HS-27A (cell line): ENCODE data around the gene NAPB.
"Not testable (repeated sequence)": the region's sequence is repeated elsewhere in the genome, so short reads cannot be mapped to it uniquely, and the experiment has no call there.

Experiments used
- DNase-seq: peaks from one replicate; pipeline ENCODE4 v3.0.0-alpha.2; 2012; ENCODE audit warnings: low read depth, missing footprints

NAPB gene

DNA sequence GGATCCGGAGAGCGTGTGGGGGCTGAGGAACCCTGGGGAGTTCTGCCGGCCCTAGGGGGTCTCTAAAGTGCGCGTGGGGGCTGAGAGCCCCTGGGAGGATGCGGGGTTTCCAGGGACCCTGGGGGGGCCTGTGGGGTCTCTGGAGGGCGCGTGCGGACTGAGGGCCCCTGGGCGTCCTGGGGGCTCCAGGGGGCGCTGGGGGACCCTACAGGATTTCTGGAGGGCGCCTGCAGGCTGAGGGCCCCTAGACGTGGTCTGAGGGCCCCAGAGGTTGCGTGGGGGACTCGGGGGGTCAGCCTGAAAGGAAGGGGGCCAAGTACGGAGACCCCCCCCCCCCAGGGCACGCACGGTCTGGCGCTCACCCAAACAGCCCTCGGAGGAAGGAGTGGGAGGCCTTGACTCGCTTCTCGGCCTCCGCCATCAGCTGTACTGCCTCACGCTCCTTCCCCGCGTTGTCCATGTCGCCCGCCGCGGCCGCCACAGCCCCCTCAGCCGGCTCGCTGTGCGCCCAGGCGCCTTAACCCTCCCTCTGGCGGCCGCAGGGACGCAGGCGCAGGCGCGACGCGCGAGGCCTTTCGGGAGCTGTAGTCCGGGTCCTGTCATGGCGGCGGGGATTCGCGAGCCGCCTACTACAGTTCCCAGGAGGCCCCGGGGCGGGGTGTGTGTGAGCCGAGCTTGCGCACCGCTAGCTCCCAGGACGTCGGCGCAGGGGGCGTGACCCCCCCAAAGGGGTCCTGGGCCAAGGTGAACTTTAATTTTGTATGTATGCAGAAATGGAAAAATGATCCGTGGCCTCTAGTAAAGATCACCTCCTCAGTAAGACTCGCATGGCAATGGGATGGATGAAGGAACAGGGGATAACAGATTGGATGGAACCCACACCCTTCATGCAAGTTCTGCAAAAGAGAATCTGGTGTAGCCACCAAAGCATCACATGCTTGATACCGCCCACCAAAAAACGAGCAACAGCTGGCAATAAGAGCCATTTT lies at the start of gene NAPB:
TSS of gene NAPB (minus strand) at position 546 of the 989 bp plus-strand sequence. CDS start at position 460, 86 bp downstream.
- DNase-seq = peak; percentile 88

DNA sequence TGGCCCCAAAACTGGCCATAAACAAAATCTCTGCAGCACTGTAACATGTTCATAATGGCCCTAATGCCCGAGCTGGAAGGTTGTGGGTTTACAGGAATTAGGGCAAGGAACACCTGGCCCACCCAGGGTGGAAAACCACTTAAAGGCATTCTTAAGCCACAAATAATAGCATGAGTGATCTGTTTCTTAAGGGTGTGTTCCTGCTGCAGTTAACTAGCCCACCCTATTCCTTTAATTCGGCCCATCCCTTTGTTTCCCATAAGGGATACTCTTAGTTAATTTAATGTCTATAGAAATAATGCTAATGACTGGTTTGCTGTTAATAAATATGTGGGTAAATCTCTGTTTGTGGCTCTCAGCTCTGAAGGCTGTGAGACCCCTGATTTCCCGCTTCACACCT lies 45.7 kb upstream of the NAPB start:
- not testable (repeated sequence) for DNase-seq

- no peak for DNase-seq
These were observed 39.9 kb upstream of the NAPB start for GRCh38 chr20:23461180-23461579.

GRCh38 chr20:23459461-23460150 lies 38.3 kb upstream of the NAPB start:
- DNase-seq = no peak

- DNase-seq = no peak
These were observed 35.6 kb upstream of the NAPB start for GRCh38 chr20:23456873-23457272.

DNA sequence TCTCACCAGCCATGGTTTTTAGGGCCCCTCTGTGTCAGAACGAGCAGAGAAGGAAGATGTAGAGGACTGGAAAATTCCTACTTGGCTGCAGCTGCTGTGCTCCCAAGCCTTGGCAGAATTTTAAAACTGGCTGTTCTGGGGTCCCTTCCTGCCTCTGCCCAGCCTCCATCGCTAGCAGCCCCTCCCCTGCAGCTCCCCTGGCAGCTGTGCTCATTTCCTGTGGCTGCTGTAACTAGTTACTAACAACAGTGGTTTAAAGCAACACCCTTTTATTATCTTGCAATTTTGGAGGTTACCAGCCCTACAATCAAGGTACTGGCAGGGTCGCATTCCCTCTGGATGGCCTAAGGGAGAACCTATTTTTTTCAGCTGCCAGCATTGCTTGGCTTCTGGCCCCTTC lies 35.1 kb upstream of the NAPB start:
- no peak for DNase-seq

GRCh38 chr20:23455639-23456038 lies 34.4 kb upstream of the NAPB start:
- DNase-seq = no peak

GRCh38 chr20:23454816-23455215 lies 33.5 kb upstream of the NAPB start:
- no peak for DNase-seq

DNA sequence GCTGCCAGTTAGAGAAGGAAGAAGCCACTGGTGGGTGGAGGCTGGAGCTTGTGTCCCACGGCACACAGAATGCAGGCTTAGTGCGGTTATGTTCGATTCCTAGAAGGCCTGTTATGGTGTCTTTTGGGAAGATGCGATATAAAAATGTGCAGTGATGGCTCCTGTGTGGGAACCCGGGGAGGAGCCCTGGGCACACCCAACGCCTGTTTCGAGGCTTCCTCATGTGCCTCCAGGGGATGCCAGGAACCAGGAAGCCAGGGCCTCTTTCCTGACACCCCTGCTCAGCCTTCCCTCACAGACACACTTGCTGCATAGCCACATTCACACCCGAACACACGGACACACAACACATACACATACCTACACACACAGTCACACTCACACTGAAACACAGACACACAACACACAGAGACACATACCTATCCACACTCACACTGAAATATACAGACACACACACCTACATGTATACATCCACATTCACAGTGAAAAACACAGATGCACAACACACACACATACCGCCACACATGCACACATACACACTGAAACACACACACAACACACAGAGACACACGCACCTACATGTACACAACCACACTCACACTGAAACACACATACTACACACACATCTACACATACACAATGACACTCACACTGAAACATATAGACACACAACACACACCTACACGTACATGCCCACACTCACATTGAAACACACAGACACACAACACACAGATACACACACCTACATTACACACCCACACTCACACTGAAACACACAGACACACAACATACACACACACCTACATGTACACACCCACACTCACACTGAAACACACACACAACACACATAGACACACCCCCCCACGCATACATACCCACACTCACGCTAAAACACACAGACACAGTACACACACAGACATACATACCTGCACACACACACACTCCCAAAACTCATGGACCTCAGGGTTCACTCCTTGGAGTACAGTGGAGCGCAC lies 32.6 kb upstream of the NAPB start:
- no peak for DNase-seq

DNA sequence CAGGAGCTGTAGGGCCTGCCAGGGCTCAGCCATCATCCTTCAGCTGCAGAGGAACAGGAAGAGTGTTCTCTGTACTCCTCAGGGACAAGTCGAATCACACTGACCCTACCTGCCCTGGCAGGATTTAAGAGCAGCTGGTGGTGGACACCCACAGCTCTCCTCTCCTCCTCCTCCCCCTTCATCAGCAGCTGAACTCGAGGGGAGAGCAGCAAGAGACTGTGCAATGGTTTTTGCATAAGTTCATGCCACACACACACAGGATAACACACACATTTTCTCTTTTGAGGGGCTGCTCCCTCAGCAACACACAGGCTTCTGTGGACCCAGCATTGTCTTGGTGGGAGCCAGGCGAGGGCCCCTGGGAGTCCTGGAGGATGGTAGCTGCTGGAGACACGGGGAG lies 31.5 kb upstream of the NAPB start, which contains the start of gene CST11:
TSS of gene CST11 (minus strand) at position 101 of the 400 bp plus-strand sequence. CDS start at position 36, 65 bp downstream.
- no peak for DNase-seq

GRCh38 chr20:23451956-23452487 lies 30.7 kb upstream of the NAPB start:
- no peak for DNase-seq

DNA sequence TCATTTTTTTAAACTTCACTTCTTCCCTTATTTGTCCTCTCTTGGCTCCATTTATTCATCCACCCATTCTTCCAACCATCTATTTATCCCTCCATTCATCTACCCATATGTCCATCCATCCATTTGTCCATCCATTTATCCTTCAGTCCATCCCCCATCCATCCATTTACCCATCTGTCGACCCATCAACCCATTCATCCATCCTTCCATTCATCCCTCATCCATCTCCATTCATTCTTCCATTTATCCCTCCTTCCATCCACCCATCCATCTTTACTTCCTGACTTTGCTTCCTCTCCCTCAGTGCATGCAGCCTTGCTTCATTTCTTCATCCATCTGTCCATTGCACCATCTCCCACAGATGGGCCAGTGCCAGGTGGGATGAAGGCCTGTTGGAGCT lies 29.6 kb upstream of the NAPB start:
- no peak for DNase-seq

GRCh38 chr20:23449421-23449820 lies 28.1 kb upstream of the NAPB start:
- no peak for DNase-seq

DNA sequence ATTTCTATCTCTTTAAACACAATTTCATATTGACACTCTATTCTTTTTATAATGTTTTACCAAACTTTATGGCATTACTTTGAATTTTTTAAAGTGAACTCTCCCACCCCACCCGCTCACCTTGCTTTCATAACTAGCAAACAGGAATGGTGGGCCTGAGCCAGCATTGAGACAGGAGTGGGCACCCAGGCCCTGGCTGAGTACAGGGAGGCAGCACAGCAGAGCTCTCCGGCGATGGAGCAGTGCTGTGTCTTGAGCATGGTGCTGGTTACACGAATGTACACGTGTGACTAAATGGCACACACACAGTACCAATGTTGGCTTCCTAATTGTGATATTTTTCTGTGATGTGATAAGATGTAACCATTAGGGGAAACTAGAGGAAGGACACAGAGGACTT lies 26.9 kb upstream of the NAPB start:
- no peak for DNase-seq

DNA sequence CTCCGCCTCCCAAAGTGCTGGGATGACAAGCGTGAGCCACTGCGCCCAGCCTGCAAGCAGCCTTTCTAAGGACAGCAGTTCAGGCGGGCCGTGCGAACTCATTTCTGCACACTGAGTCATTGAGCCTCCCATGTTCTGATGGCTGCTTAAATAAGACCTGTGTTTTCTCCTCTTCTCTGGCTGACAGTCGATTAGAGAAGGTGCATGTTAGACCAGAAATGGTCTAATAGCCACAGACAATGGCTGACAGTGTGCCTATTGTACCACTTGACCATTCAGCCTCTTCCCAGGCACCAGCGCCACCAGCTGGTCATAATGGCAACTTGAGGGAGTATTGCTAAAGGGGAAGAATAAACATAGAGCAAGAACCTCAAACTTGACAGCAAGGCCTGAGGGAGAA lies 25.2 kb upstream of the NAPB start:
- DNase-seq = peak; percentile 38

GRCh38 chr20:23445596-23446217 lies 24.4 kb upstream of the NAPB start:
- peak; percentile 86 for DNase-seq

DNA sequence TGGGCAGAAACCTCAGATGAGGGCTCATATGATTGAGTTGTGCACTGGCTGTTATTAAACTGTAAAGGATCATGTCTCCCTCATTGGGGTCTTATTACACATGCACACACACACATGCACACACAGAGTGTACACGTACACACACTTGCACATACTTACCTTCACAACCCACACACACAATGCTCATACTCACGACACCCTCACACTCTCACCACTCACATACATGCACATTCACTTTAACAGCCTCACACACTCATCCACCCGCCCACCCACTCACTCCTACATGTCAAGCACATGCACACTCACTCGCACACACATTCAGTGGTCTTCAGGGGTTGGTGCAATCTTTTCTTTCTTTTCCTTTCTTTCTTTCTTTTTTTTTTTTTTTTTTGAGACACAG lies 23.6 kb upstream of the NAPB start:
- no peak for DNase-seq

GRCh38 chr20:23442436-23442835 lies 21.1 kb upstream of the NAPB start:
- no peak for DNase-seq

GRCh38 chr20:23441850-23442313 lies 20.6 kb upstream of the NAPB start:
- peak; percentile 72 for DNase-seq

- no peak for DNase-seq
These were observed 18.7 kb upstream of the NAPB start for GRCh38 chr20:23440004-23440403.

GRCh38 chr20:23438661-23439060 lies 17.4 kb upstream of the NAPB start:
- no peak for DNase-seq
